ENCODE measurements around the gene CDH4. TPM values are rescaled to one million over a fixed set of nuclear protein-coding genes. Genes with fewer than 3 reads are reported as not detected.

Gene CDH4
- total and polyA plus RNA-seq, 2 of the 4 experiments (the other 2 are of a cell fraction), result 1.6 to 3.5 TPM

DNA sequence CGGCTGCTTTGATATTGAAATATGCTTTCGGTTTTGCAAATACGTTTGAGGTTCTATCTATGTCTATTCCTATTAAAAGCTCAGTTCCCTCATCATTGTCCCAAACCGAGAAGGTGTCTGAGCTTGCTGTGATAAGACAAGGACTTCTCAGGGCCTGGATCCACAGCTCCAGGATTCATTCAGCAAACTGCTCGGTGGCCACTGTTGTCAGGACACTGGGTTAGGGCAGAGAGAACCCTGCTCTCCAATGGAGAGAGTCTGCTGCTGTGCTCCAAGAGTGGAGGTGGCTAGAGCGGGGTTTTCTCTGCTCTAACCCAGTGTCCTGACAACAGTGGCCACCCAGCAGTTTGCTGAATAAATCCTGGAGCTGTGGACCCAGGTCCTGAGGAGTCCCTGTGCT is 198.5 kb downstream of the CDH4 start:
- H3K79me1 ChIP-seq (ENCODE audit: low read depth in 1 of 2, low read length in 2 of 2), result no peaks in the 10 kb centered on the region
- TF ChIP-seq CEBPB (IDR thresholded peaks at IDR 0.05; ENCODE audit: low read depth, low read length) (no peak), SMC3 (IDR thresholded peaks at IDR 0.05; ENCODE audit: low read depth, low read length) (no peak)
- no peak overlapping the region for H2AK9ac ChIP-seq (replicated peaks; ENCODE audit: low read depth, low read length, poor library complexity)
- WGBS, 2 experiments (ENCODE audit: extremely low coverage in 2 of 2, insufficient read length in 1 of 2), result no CpG with 5 or more reads among the region's 6 CpGs
- H2AK5ac ChIP-seq (ENCODE audit: low read depth, low read length), result no peak overlapping the region
- no peak overlapping the region for H2BK20ac ChIP-seq (ENCODE audit: low read depth, low read length)
- no TSS peak for BruUV-seq (replicated peaks)
- H3K4me2 ChIP-seq (ENCODE audit: low read depth, low read length), result no peak overlapping the region
- no peak overlapping the region for H3K18ac ChIP-seq (ENCODE audit: low read depth, low read length)
- no peak overlapping the region for H3K23ac ChIP-seq (ENCODE audit: low read depth, low read length)
- H4K8ac ChIP-seq (ENCODE audit: low read depth in 2 of 2, low read length in 2 of 2), result no peak overlapping the region
- 0 out of 2 replicates have a peak, but pooled peaks cover under 1% of the 10 kb centered on the region for H3K9me3 ChIP-seq (ENCODE audit: control insufficient read depth, insufficient read depth, low read length)
- no peak overlapping the region for H3K4ac ChIP-seq (ENCODE audit: low read depth, low read length)
- no peaks in the 10 kb centered on the region for H3K9me1 ChIP-seq (ENCODE audit: insufficient read depth, low read length)
- H3K36me3 ChIP-seq (ENCODE audit: control insufficient read depth, insufficient read depth, low read length), result no peaks in the 10 kb centered on the region
- dilution Hi-C loops (cut with HindIII; ENCODE audit: low sequenced_read_pairs, unreplicated experiment), result no loop called here
- intact Hi-C loops (cut with micrococcal nuclease), result no loop called here
- no peak overlapping the region for H2BK5ac ChIP-seq (ENCODE audit: low read depth, low read length, poor library complexity, severe bottlenecking)
- H4K5ac ChIP-seq (ENCODE audit: low read depth, low read length), result no peak overlapping the region
- H3K9ac ChIP-seq (ENCODE audit: low read depth, low read length), result no peak overlapping the region
- H3K14ac ChIP-seq (replicated peaks; ENCODE audit: low read depth, low read length), result no peak overlapping the region
- H3K56ac ChIP-seq (ENCODE audit: extremely low read depth, insufficient read depth, low read length), result no peak overlapping the region
- H3K27ac ChIP-seq (ENCODE audit: insufficient read depth, low read length), result no peak overlapping the region
- in situ Hi-C loops (cut with MboI; ENCODE audit: low sequenced_read_pairs), result no loop called here
- no peaks in the 10 kb centered on the region for H4K20me1 ChIP-seq (ENCODE audit: insufficient read depth, low read length)
- H3K27me3 ChIP-seq (ENCODE audit: control insufficient read depth, insufficient read depth, low read length), result no peaks in the 10 kb centered on the region
- H2BK120ac ChIP-seq (ENCODE audit: low read depth, low read length), result no peak overlapping the region
- ChIA-PET POLR2A (ENCODE audit: unreplicated experiment) (no interaction called here), CTCF (no interaction called here)
- H3K4me1 ChIP-seq (ENCODE audit: control insufficient read depth, insufficient read depth, low read length), result no peaks in the 10 kb centered on the region
- H3K4me3 ChIP-seq (ENCODE audit: insufficient read depth, low read depth, low read length), result no peak overlapping the region
- no peak overlapping the region for H4K91ac ChIP-seq (ENCODE audit: insufficient read depth, low read depth, low read length)
- H2BK15ac ChIP-seq (ENCODE audit: low read depth, low read length), result no peak overlapping the region
- no peak overlapping the region for H2AFZ ChIP-seq (replicated peaks; ENCODE audit: low read length, poor library complexity)
- DNase-seq (no peak), ATAC-seq (ENCODE audit: low read depth) (no peak)

All from IMR-90 (cell line).